ENCODE results near the gene TAS2R13.

The TAS2R13 gene

GRCh38 chr12:10939163-10939562 is 29.8 kb upstream of the TAS2R13 start, which contains the start of gene TAS2R14:
Gene TAS2R14, minus strand, starts transcription at chr12:10939263. Its CDS starts 56 bp downstream, at chr12:10939207.
- Histone ChIP-seq H3K27ac (ENCODE audit: low read length) (no peak within 1 kb of the TSS), H3K4me2 (ENCODE audit: low read length) (no peak within 1 kb of the TSS), H3K9ac (ENCODE audit: low read length) (no peak within 1 kb of the TSS), H4K20me1 (ENCODE audit: insufficient read depth, low read length) (no peaks in the 10 kb centered on the region), H3K27me3 (ENCODE audit: low read depth, low read length) (no peaks in the 10 kb centered on the region), H3K79me2 (ENCODE audit: low read length) (no peaks in the 10 kb centered on the region), H3K4me1 (ENCODE audit: low read length) (peaks cover 10% of the 10 kb centered on the region), H3K9me3 (ENCODE audit: insufficient read depth, low read length) (no peaks in the 10 kb centered on the region), H2AFZ (ENCODE audit: low read depth, low read length) (no peak within 1 kb of the TSS), H3K36me3 (replicated peaks; ENCODE audit: low read depth, low read length) (no peaks in the 10 kb centered on the region), H3K4me3 (ENCODE audit: low read length) (no peak within 1 kb of the TSS)
- TF ChIP-seq EZH2phosphoT487 (IDR thresholded peaks at IDR 0.05; ENCODE audit: low read depth) = no peak

GRCh38 chr12:10936506-10936905 is 27.1 kb upstream of the TAS2R13 start:
- Histone ChIP-seq H3K4me1 (ENCODE audit: low read length) (peaks cover 10% of the 10 kb centered on the region), H4K20me1 (ENCODE audit: insufficient read depth, low read length) (no peaks in the 10 kb centered on the region), H3K27ac (ENCODE audit: low read length) (no peak overlapping the region), H3K4me3 (ENCODE audit: low read length) (no peak overlapping the region), H3K9me3 (ENCODE audit: insufficient read depth, low read length) (no peaks in the 10 kb centered on the region), H2AFZ (ENCODE audit: low read depth, low read length) (no peak overlapping the region), H3K27me3 (ENCODE audit: low read depth, low read length) (no peaks in the 10 kb centered on the region), H3K36me3 (replicated peaks; ENCODE audit: low read depth, low read length) (no peaks in the 10 kb centered on the region), H3K4me2 (ENCODE audit: low read length) (no peak overlapping the region), H3K79me2 (ENCODE audit: low read length) (no peaks in the 10 kb centered on the region), H3K9ac (ENCODE audit: low read length) (no peak overlapping the region)
- no peak for TF ChIP-seq EZH2phosphoT487 (IDR thresholded peaks at IDR 0.05; ENCODE audit: low read depth)
- no peak for TF ChIP-seq CTCF (IDR thresholded peaks at IDR 0.05; ENCODE audit: low read depth, low read length)

- Histone ChIP-seq H3K27me3 (ENCODE audit: low read depth, low read length) (no peaks in the 10 kb centered on the region), H3K4me2 (ENCODE audit: low read length) (no peak within 1 kb of the TSS), H3K4me1 (ENCODE audit: low read length) (no peaks in the 10 kb centered on the region), H3K79me2 (ENCODE audit: low read length) (no peaks in the 10 kb centered on the region), H3K36me3 (replicated peaks; ENCODE audit: low read depth, low read length) (no peaks in the 10 kb centered on the region), H3K27ac (ENCODE audit: low read length) (no peak within 1 kb of the TSS), H3K4me3 (ENCODE audit: low read length) (no peak within 1 kb of the TSS), H2AFZ (ENCODE audit: low read depth, low read length) (no peak within 1 kb of the TSS), H4K20me1 (ENCODE audit: insufficient read depth, low read length) (no peaks in the 10 kb centered on the region), H3K9me3 (ENCODE audit: insufficient read depth, low read length) (no peaks in the 10 kb centered on the region), H3K9ac (ENCODE audit: low read length) (no peak within 1 kb of the TSS)
- no peak for TF ChIP-seq EZH2phosphoT487 (IDR thresholded peaks at IDR 0.05; ENCODE audit: low read depth)
- TF ChIP-seq CTCF (IDR thresholded peaks at IDR 0.05; ENCODE audit: low read depth, low read length) = no peak
Measured at GRCh38 chr12:10928746-10929286, 19.5 kb upstream of the TAS2R13 start, which contains the start of gene PRH2. Gene PRH2, plus strand, starts transcription at chr12:10929236. Its CDS starts 38 bp downstream, at chr12:10929274.

GRCh38 chr12:10926269-10926668 is 16.9 kb upstream of the TAS2R13 start:
- H3K4me3 ChIP-seq (ENCODE audit: low read length) = no peak overlapping the region
- no peaks in the 10 kb centered on the region for H3K79me2 ChIP-seq (ENCODE audit: low read length)

More at GRCh38 chr12:10926269-10926668, 16.9 kb upstream of the TAS2R13 start:
- no peak overlapping the region for H3K9ac ChIP-seq (ENCODE audit: low read length)
- no peak overlapping the region for H3K27ac ChIP-seq (ENCODE audit: low read length)
- H3K36me3 ChIP-seq (replicated peaks; ENCODE audit: low read depth, low read length) = no peaks in the 10 kb centered on the region
- H2AFZ ChIP-seq (ENCODE audit: low read depth, low read length) = no peak overlapping the region
- H3K4me2 ChIP-seq (ENCODE audit: low read length) = no peak overlapping the region
- TF ChIP-seq EZH2phosphoT487 (IDR thresholded peaks at IDR 0.05; ENCODE audit: low read depth) (no peak), CTCF (IDR thresholded peaks at IDR 0.05; ENCODE audit: low read depth, low read length) (no peak)
- H3K27me3 ChIP-seq (ENCODE audit: low read depth, low read length) = no peaks in the 10 kb centered on the region
- H4K20me1 ChIP-seq (ENCODE audit: insufficient read depth, low read length) = no peaks in the 10 kb centered on the region
- H3K4me1 ChIP-seq (ENCODE audit: low read length) = no peaks in the 10 kb centered on the region
- H3K9me3 ChIP-seq (ENCODE audit: insufficient read depth, low read length) = no peaks in the 10 kb centered on the region

Measured in OCI-LY3 (cell line).